ENCODE results near the gene ZBTB26.

DNA sequence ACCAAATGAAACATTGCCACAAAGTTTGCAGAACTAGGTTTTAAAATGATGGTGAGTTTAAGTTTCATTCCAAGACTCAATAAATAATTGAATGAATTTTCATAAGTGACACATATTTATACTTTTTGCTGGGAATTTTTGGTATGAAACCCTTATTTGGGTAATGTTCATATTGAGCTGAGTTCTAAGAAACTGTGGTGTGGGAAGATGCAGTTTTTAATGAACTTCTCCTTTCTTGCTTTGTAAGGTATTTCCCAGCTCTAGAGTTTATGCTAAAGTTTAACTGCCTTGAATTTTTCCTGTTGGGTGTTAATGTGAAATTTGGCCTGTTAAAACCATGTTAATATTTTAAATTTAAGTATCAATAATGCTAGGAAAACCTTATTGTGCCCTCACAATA, 24.6 kb upstream of the ZBTB26 start:
- TF ChIP-seq POLR2AphosphoS5 (IDR thresholded peaks at IDR 0.05) (no peak), EP300 (IDR thresholded peaks at IDR 0.05) (no peak), POLR2A (IDR thresholded peaks at IDR 0.05) (no peak)
- TF ChIP-seq, protein P1, sequence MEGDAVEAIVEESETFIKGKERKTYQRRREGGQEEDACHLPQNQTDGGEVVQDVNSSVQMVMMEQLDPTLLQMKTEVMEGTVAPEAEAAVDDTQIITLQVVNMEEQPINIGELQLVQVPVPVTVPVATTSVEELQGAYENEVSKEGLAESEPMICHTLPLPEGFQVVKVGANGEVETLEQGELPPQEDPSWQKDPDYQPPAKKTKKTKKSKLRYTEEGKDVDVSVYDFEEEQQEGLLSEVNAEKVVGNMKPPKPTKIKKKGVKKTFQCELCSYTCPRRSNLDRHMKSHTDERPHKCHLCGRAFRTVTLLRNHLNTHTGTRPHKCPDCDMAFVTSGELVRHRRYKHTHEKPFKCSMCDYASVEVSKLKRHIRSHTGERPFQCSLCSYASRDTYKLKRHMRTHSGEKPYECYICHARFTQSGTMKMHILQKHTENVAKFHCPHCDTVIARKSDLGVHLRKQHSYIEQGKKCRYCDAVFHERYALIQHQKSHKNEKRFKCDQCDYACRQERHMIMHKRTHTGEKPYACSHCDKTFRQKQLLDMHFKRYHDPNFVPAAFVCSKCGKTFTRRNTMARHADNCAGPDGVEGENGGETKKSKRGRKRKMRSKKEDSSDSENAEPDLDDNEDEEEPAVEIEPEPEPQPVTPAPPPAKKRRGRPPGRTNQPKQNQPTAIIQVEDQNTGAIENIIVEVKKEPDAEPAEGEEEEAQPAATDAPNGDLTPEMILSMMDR (IDR thresholded peaks at IDR 0.05): no peak
